ENCODE measurements around the gene TPRG1. TPM values are rescaled to one million over a fixed set of nuclear protein-coding genes. Genes with fewer than 3 reads are reported as not detected.

TPRG1 gene
- total RNA-seq, 4 donors from 2014 or later = 1.3 to 3.0 (median 2.5) TPM

DNA sequence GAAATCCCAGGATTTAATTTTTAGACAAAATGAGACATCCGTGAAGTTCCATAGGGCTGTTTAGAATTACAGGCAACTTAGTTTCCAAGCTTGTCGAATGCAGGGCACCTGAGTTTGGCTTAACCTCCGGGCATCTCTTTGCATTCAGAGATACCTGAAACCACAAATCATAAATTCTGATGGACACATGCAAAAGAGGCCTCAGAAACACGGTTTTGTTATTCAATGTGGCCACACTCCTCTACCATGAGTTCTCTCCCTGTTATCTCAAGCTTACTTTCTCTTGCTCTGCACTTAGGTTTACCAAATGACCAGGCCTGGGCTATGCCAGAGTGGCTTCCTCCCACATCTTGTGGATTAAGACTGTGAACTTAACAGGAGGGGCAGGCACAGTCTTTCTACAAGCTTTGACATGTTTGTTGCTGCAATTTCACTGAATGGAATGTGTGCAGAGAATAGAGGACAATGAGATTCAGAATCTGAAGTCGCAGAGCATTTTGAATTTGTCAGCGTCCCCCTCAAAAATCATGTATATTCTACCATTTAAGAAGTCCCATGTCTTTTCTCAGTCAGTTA is 137.7 kb downstream of the TPRG1 start:
- TF ChIP-seq POLR2A (IDR thresholded peaks at IDR 0.05) = no peak
- TF ChIP-seq, protein P1, sequence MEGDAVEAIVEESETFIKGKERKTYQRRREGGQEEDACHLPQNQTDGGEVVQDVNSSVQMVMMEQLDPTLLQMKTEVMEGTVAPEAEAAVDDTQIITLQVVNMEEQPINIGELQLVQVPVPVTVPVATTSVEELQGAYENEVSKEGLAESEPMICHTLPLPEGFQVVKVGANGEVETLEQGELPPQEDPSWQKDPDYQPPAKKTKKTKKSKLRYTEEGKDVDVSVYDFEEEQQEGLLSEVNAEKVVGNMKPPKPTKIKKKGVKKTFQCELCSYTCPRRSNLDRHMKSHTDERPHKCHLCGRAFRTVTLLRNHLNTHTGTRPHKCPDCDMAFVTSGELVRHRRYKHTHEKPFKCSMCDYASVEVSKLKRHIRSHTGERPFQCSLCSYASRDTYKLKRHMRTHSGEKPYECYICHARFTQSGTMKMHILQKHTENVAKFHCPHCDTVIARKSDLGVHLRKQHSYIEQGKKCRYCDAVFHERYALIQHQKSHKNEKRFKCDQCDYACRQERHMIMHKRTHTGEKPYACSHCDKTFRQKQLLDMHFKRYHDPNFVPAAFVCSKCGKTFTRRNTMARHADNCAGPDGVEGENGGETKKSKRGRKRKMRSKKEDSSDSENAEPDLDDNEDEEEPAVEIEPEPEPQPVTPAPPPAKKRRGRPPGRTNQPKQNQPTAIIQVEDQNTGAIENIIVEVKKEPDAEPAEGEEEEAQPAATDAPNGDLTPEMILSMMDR (IDR thresholded peaks at IDR 0.05) = no peak
- 71 to 97% methylated on average over 5 to 6 of the region's 6 CpGs for WGBS, 2 donors (ENCODE audit: low coverage in 1 of 2)
- ATAC-seq = no peak

DNA sequence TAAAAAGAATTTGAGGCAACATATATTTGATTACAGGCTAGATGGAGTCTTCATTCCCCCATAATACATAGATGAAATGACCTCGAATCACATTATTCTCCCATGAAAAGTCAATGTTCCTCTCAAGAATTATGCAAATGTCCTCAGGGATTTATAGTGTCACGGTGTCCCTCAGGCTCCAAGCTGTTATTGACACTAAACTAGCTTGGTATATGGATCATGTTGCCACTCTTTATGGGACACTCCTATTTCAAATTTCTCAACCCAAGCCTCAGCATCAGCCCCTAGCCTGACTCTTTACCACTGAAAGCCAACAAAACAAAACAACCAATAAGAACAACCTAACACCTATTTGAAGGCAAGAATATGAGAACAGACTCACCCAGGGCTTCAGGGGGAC is 139.8 kb downstream of the TPRG1 start:
- no peaks in the 10 kb centered on the region for H3K36me3 ChIP-seq
- no peaks in the 10 kb centered on the region for H3K9me3 ChIP-seq
- H3K27me3 ChIP-seq = no peaks in the 10 kb centered on the region
- no peak overlapping the region for H3K4me3 ChIP-seq
- no peaks in the 10 kb centered on the region for H3K4me1 ChIP-seq
- TF ChIP-seq POLR2AphosphoS5 (IDR thresholded peaks at IDR 0.05) = no peak
- no peak for TF ChIP-seq EP300 (IDR thresholded peaks at IDR 0.05)
- H3K27ac ChIP-seq = no peak overlapping the region
- 96 to 100% methylated on average over 2 of the region's 2 CpGs for WGBS, 2 donors (ENCODE audit: low coverage in 1 of 2)
- no peak for ATAC-seq

More for the DNA sequence above, 137.7 kb downstream of the TPRG1 start:
- no peaks in the 10 kb centered on the region for H3K27me3 ChIP-seq
- no peak overlapping the region for H3K4me3 ChIP-seq
- no peaks in the 10 kb centered on the region for H3K36me3 ChIP-seq
- H3K9me3 ChIP-seq = no peaks in the 10 kb centered on the region
- no peak overlapping the region for H3K27ac ChIP-seq
- H3K4me1 ChIP-seq = peaks cover 0 to 5% (median 0%) of the 10 kb centered on the region in 3 donors

DNA sequence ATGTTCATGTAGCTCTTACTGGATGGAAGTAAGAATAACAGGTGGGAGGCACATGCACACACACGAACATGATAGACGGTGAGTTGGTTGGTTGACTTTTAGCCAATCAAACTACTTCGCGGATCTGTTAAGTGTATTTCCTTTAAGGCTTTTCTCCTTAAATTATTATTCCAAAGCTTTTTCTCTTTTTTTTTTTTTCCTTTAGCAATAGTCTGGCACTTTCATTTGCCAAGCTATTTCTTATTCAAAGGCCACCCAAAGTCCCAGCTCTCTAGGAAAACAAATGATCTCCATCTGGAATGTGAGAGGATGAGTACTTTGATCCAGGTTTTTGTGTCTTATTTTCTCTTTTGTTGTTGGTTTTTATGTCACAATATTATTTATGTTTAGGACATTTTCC is 141.1 kb downstream of the TPRG1 start:
- no peaks in the 10 kb centered on the region for H3K27me3 ChIP-seq
- H3K27ac ChIP-seq = no peak overlapping the region
- TF ChIP-seq EP300 (IDR thresholded peaks at IDR 0.05) (no peak), POLR2A (IDR thresholded peaks at IDR 0.05) (no peak), POLR2AphosphoS5 (IDR thresholded peaks at IDR 0.05) (no peak)
- TF ChIP-seq, protein P1 (IDR thresholded peaks at IDR 0.05) = no peak
- no peaks in the 10 kb centered on the region for H3K36me3 ChIP-seq
- no peaks in the 10 kb centered on the region for H3K9me3 ChIP-seq
- no peaks in the 10 kb centered on the region for H3K4me1 ChIP-seq
- WGBS, 2 donors (ENCODE audit: low coverage in 1 of 2) = 70 to 95% methylated on average over 4 of the region's 4 CpGs
- H3K4me3 ChIP-seq = no peak overlapping the region
- no peak for ATAC-seq

DNA sequence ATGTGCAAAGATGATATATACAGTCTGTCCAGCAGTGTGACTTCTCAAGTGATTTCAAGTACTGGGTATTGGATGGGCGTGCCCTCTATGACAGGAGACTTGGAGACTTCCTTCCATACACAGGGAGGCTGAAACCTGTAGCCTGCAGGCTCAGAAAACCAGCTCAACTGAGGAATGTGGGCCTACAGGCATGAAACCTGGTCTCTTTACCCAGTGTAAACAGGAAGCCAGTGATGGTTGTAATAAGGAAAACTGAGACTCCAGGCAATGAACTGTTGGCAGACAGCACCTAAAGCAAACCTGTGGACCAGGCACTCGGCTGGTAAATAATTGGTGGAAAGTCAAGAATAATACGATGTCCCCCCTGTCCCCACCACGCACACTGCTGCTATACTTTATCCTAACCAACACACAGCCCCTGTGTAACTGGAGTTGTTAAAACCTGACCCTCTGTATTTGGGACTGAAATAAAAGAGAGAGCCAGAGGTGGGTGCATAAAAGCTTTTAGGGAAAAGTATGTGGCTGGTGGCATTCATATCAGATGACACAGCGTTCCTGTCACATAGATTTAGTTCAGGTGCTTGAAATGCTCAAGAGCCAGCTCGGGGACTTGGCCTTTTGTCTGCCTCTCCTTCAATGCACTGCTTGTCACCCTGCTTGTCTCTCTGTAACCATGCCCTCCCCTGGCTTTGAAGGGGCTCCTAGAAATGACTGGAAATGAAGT is 144.7 kb downstream of the TPRG1 start:
- no peak overlapping the region for H3K27ac ChIP-seq
- H3K9me3 ChIP-seq = no peaks in the 10 kb centered on the region
- no peak overlapping the region for H3K4me3 ChIP-seq
- no peak for ATAC-seq
- H3K4me1 ChIP-seq = no peaks in the 10 kb centered on the region
- no peaks in the 10 kb centered on the region for H3K36me3 ChIP-seq
- TF ChIP-seq, protein P1 (IDR thresholded peaks at IDR 0.05) = no peak
- TF ChIP-seq POLR2AphosphoS5 (IDR thresholded peaks at IDR 0.05) (no peak), EP300 (IDR thresholded peaks at IDR 0.05) (no peak), POLR2A (IDR thresholded peaks at IDR 0.05) (no peak)
- no peaks in the 10 kb centered on the region for H3K27me3 ChIP-seq
- 87 to 92% methylated on average over 4 to 6 of the region's 6 CpGs for WGBS, 2 donors (ENCODE audit: low coverage in 1 of 2)

DNA sequence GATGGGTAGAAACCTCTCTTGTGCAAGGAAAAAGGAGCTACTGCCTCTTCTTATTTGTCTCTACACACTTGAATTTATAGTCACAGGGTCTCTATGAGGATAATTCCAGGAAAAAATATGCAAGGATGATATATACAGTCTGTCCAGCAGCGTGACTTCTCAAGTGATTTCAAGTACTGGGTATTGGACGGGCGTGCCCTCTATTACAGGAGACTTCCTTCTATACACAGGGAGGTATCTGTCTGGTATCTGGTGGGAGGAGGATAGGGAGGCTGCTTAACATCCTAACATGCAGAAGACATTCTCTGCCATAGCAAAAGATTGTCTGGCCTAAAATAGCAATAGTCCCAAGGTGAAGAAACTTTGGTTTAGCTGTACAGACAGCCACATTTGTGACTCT is 146.1 kb downstream of the TPRG1 start:
- TF ChIP-seq POLR2A (IDR thresholded peaks at IDR 0.05) (no peak), EP300 (IDR thresholded peaks at IDR 0.05) (no peak)
- TF ChIP-seq, protein P1 (IDR thresholded peaks at IDR 0.05) = no peak
- no peak overlapping the region for H3K27ac ChIP-seq
- no peaks in the 10 kb centered on the region for H3K36me3 ChIP-seq
- peaks cover 0 to 5% (median 0%) of the 10 kb centered on the region in 3 donors for H3K4me1 ChIP-seq
- H3K27me3 ChIP-seq = no peaks in the 10 kb centered on the region
- no peak overlapping the region for H3K4me3 ChIP-seq
- no peaks in the 10 kb centered on the region for H3K9me3 ChIP-seq
- ATAC-seq = no peak
- WGBS, 2 donors (ENCODE audit: low coverage in 1 of 2) = 79 to 94% methylated on average over 3 of the region's 3 CpGs

Measured in gastroesophageal sphincter (tissue), 4 donors.